Right cardiac atrium (tissue), 5 donors: ENCODE results near the gene CYGB. TPM values are rescaled to one million over a fixed set of nuclear protein-coding genes. Genes with fewer than 3 reads are reported as not detected.

ENCODE experiments used
- polyA plus RNA-seq: library from polyadenylated mRNA; stranded (reverse); fragments of 200-250 nt; gene quantifications from one replicate; pipeline ENCODE4 v1.2.3, GENCODE V29; 2013
- total RNA-seq, 4 donors: library from RNA; stranded (reverse); fragmentation: NEBNext Ultra II Directional; extraction: Animal tissue kit (Norgen Biotek cat#: 25700); gene quantifications; one replicate each; pipeline ENCODE4 v1.2.1, GENCODE V29; 2021
- donor health status: healthy with polysubstance abuse.
- donor health status: DM: no; HTN: yes; CAD: no.
- donor health status: DM: no; HTN: no; CAD: no.
- donor health status: DM: no; HTN: yes; CAD: no; lungs with severe emphysema.
- donor health status: DM: yes; HTN: yes; CAD: no.

Gene CYGB
- total and polyA plus RNA-seq, 5 donors: 46.6 to 83.9 (median 65.5) TPM

Other genes with a start within 250 kb of the CYGB start
- gene QRICH2, start 229.4 kb downstream of the CYGB start, total RNA-seq: 1 to 10 TPM; 1.9 to 2.5 (median 2.2) TPM
- gene QRICH2, start 229.4 kb downstream of the CYGB start, polyA plus RNA-seq: 2.1 TPM
- 10 to 100 TPM; 31.9 to 45.3 (median 39.1) TPM for gene PRPSAP1, start 183.8 kb downstream of the CYGB start, total RNA-seq
- 37.4 TPM for gene PRPSAP1, start 183.8 kb downstream of the CYGB start, polyA plus RNA-seq
- 10 to 100 TPM in 1 of 4 donors, 1 to 10 TPM in 3; 3.5 to 13.6 (median 3.8) TPM for gene SPHK1, start 153.1 kb downstream of the CYGB start, total RNA-seq
- 3.8 TPM for gene SPHK1, start 153.1 kb downstream of the CYGB start, polyA plus RNA-seq
- 10 to 100 TPM; 24.2 to 37.3 (median 34.1) TPM for gene UBE2O, start 84.6 kb downstream of the CYGB start, total RNA-seq
- gene UBE2O, start 84.6 kb downstream of the CYGB start, polyA plus RNA-seq: 23.0 TPM
- not detected for gene AANAT, start 70.1 kb downstream of the CYGB start, total RNA-seq
- not detected for gene AANAT, start 70.1 kb downstream of the CYGB start, polyA plus RNA-seq
- 10 to 100 TPM; 10.2 to 16.4 (median 12.8) TPM for gene RHBDF2, start 36.3 kb downstream of the CYGB start, total RNA-seq
- gene RHBDF2, start 36.3 kb downstream of the CYGB start, polyA plus RNA-seq: 11.2 TPM
- 10 to 100 TPM in 3 of 4 donors, 1 to 10 TPM in 1; 6.1 to 11.6 (median 10.9) TPM for gene PRCD, start 2.3 kb upstream of the CYGB start, total RNA-seq
- 9.8 TPM for gene PRCD, start 2.3 kb upstream of the CYGB start, polyA plus RNA-seq
- 1 to 10 TPM; 4.0 to 5.8 (median 5.5) TPM for gene ST6GALNAC2, start 48.2 kb upstream of the CYGB start, total RNA-seq
- gene ST6GALNAC2, start 48.2 kb upstream of the CYGB start, polyA plus RNA-seq: 4.2 TPM
- gene ST6GALNAC1, start 106.0 kb upstream of the CYGB start, total RNA-seq: 1 to 10 TPM; 2.4 to 5.0 (median 3.2) TPM
- 2.5 TPM for gene ST6GALNAC1, start 106.0 kb upstream of the CYGB start, polyA plus RNA-seq
- 100 to 1,000 TPM; 461 to 558 (median 512) TPM for gene MXRA7, start 173.3 kb upstream of the CYGB start, total RNA-seq
- gene MXRA7, start 173.3 kb upstream of the CYGB start, polyA plus RNA-seq: 473 TPM
- 10 to 100 TPM; 44.7 to 58.8 (median 57.2) TPM for gene JMJD6, start 188.9 kb upstream of the CYGB start, total RNA-seq
- 36.7 TPM for gene JMJD6, start 188.9 kb upstream of the CYGB start, polyA plus RNA-seq
- 10 to 100 TPM; 24.1 to 28.5 (median 25.6) TPM for gene METTL23, start 189.1 kb upstream of the CYGB start, total RNA-seq
- 32.5 TPM for gene METTL23, start 189.1 kb upstream of the CYGB start, polyA plus RNA-seq
- gene SRSF2, start 199.6 kb upstream of the CYGB start, total RNA-seq: 100 to 1,000 TPM in 1 of 4 donors, 10 to 100 TPM in 3; 79.0 to 113 (median 91.3) TPM
- gene SRSF2, start 199.6 kb upstream of the CYGB start, polyA plus RNA-seq: 82.5 TPM
- gene MFSD11, start 200.4 kb upstream of the CYGB start, total RNA-seq: 10 to 100 TPM; 23.6 to 40.2 (median 31.5) TPM
- gene MFSD11, start 200.4 kb upstream of the CYGB start, polyA plus RNA-seq: 16.2 TPM